H9 (cell line): ENCODE results near the gene MPV17L2. TPM values are rescaled to one million over a fixed set of nuclear protein-coding genes. Genes with fewer than 3 reads are reported as not detected.

ENCODE experiments used
- DNase-seq: peaks from one replicate; pipeline ENCODE4 v3.0.0-alpha.2; 2017
- H2AFZ ChIP-seq: one replicate; pipeline ENCODE4 v1.6.1; 2013; ENCODE audit warnings: mild to moderate bottlenecking, low read length, control low read depth, moderate library complexity
- H2AK5ac ChIP-seq: 2 replicates; pipeline ENCODE4 v1.6.1; 2013; ENCODE audit warnings: low read length, control low read depth, mixed read lengths; ENCODE audit not compliant: insufficient read length
- H2BK120ac ChIP-seq: one replicate; pipeline ENCODE4 v1.6.1; 2013; ENCODE audit warnings: low read depth, mild to moderate bottlenecking, low read length, control low read depth, inconsistent platforms; ENCODE audit not compliant: poor library complexity, severe bottlenecking
- H2BK12ac ChIP-seq: 2 replicates; pipeline ENCODE4 v1.6.1; 2013; ENCODE audit warnings: low read length, control low read depth, mixed read lengths, low read depth; ENCODE audit not compliant: insufficient read length
- H2BK15ac ChIP-seq: 2 replicates; pipeline ENCODE4 v1.6.1; 2013; ENCODE audit warnings: low read depth, low read length, control low read depth
- H2BK20ac ChIP-seq: one replicate; pipeline ENCODE4 v1.6.1; 2013; ENCODE audit warnings: low read depth, mild to moderate bottlenecking, low read length, control low read depth, inconsistent platforms; ENCODE audit not compliant: poor library complexity, severe bottlenecking
- H2BK5ac ChIP-seq: 2 replicates; pipeline ENCODE4 v1.6.1; 2013; ENCODE audit warnings: low read length, control low read depth, mixed read lengths; ENCODE audit not compliant: insufficient read length
- H3K14ac ChIP-seq: 2 replicates; pipeline ENCODE4 v1.6.1; 2013; ENCODE audit warnings: low read length, control low read depth; ENCODE audit not compliant: insufficient read depth
- H3K18ac ChIP-seq: 2 replicates; pipeline ENCODE4 v1.6.1; 2013; ENCODE audit warnings: low read depth, mild to moderate bottlenecking, mixed read lengths, low read length, control low read depth; ENCODE audit not compliant: insufficient read length
- H3K23ac ChIP-seq: 2 replicates; pipeline ENCODE4 v1.6.1; 2013; ENCODE audit warnings: low read length, control low read depth, mixed read lengths, low read depth; ENCODE audit not compliant: insufficient read length
- H3K23me2 ChIP-seq: 2 replicates; pipeline ENCODE4 v1.6.1; 2013; ENCODE audit warnings: low read depth, mild to moderate bottlenecking, mixed read lengths, low read length, control low read depth; ENCODE audit not compliant: insufficient read length, poor library complexity, severe bottlenecking
- H3K27ac ChIP-seq: 2 replicates; pipeline ENCODE4 v1.5.1; 2013; ENCODE audit warnings: low read length, control low read depth, mixed read lengths, low read depth; ENCODE audit not compliant: insufficient read length
- H3K27me3 ChIP-seq: 2 replicates; pipeline ENCODE4 v1.6.1; 2013; ENCODE audit warnings: low read length, control low read depth, inconsistent platforms; ENCODE audit not compliant: insufficient read depth
- H3K4ac ChIP-seq: 2 replicates; pipeline ENCODE4 v1.6.1; 2013; ENCODE audit warnings: low read depth, mild to moderate bottlenecking, control low read depth, inconsistent platforms, low read length, moderate library complexity
- H3K4me1 ChIP-seq: 2 replicates; pipeline ENCODE4 v1.6.1; 2013; ENCODE audit warnings: low read length, control low read depth, inconsistent platforms; ENCODE audit not compliant: insufficient read depth
- H3K4me2 ChIP-seq: 2 replicates; pipeline ENCODE4 v1.6.1; 2013; ENCODE audit warnings: low read length, control low read depth, mixed read lengths; ENCODE audit not compliant: insufficient read length, insufficient read depth
- H3K56ac ChIP-seq: 2 replicates; pipeline ENCODE4 v1.6.1; 2013; ENCODE audit warnings: low read depth, mild to moderate bottlenecking, mixed read lengths, low read length, control low read depth; ENCODE audit not compliant: insufficient read length
- H3K79me1 ChIP-seq: 2 replicates; pipeline ENCODE4 v1.6.1; 2013; ENCODE audit warnings: low read depth, mild to moderate bottlenecking, moderate library complexity, low read length, control low read depth, inconsistent platforms; ENCODE audit not compliant: insufficient read depth, poor library complexity, severe bottlenecking
- H3K79me2 ChIP-seq: 2 replicates; pipeline ENCODE4 v1.6.1; 2013; ENCODE audit warnings: low read length, control low read depth, inconsistent platforms; ENCODE audit not compliant: insufficient read depth
- H3K9ac ChIP-seq: 2 replicates; pipeline ENCODE4 v1.6.1; 2013; ENCODE audit warnings: low read length, control low read depth, mixed read lengths; ENCODE audit not compliant: insufficient read length; ENCODE audit errors: extremely low read depth
- H3K9me3 ChIP-seq: one replicate; pipeline ENCODE4 v1.6.1; 2013; ENCODE audit warnings: low read depth, low read length, inconsistent platforms; ENCODE audit not compliant: control insufficient read depth
- H3T11ph ChIP-seq: one replicate; pipeline ENCODE4 v1.6.1; 2013; ENCODE audit warnings: mild to moderate bottlenecking, low read length, control low read depth, inconsistent platforms
- H4K20me1 ChIP-seq: one replicate; pipeline ENCODE4 v1.6.1; 2013; ENCODE audit not compliant: control insufficient read depth, insufficient read length, insufficient read depth
- H4K5ac ChIP-seq: 2 replicates; pipeline ENCODE4 v1.6.1; 2013; ENCODE audit warnings: low read depth, mild to moderate bottlenecking, mixed read lengths, low read length, control low read depth; ENCODE audit not compliant: insufficient read length
- H4K8ac ChIP-seq: replicated peaks from 2 replicates; pipeline ENCODE4 v1.6.1; 2013; ENCODE audit warnings: low read length, control low read depth, mixed read lengths, low read depth; ENCODE audit not compliant: insufficient read length
- H4K91ac ChIP-seq: 2 replicates; pipeline ENCODE4 v1.6.1; 2013; ENCODE audit warnings: low read depth, mild to moderate bottlenecking, moderate library complexity, mixed read lengths, low read length, control low read depth; ENCODE audit not compliant: insufficient read length
- H3K27ac Mint-ChIP-seq, 3 experiments: 2 replicates in 2 of 3; 3 replicates in 1 of 3; pipeline ENCODE4 v1.8.0; 2020 to 2021; ENCODE audit warnings: mixed read lengths in 3 of 3, mild to moderate bottlenecking in 1 of 3, moderate library complexity in 1 of 3
- H3K27me3 Mint-ChIP-seq: 2 replicates; pipeline ENCODE4 v1.8.0; 2021; ENCODE audit warnings: low read depth, mild to moderate bottlenecking, moderate library complexity, mixed read lengths
- H3K36me3 Mint-ChIP-seq, 3 experiments: 2 replicates in 2 of 3; 3 replicates in 1 of 3; pipeline ENCODE4 v1.8.0; 2020 to 2021; ENCODE audit warnings: low read depth in 3 of 3, mixed read lengths in 3 of 3; ENCODE audit not compliant: insufficient read depth in 1 of 3
- H3K4me1 Mint-ChIP-seq, 2 experiments: 2 replicates each; pipeline ENCODE4 v1.8.0; 2020; ENCODE audit warnings: mixed read lengths in 2 of 2
- H3K4me3 Mint-ChIP-seq, 2 experiments: 2 replicates in 1 of 2; 3 replicates in 1 of 2; pipeline ENCODE4 v1.8.0; 2020 to 2021; ENCODE audit warnings: mild to moderate bottlenecking in 2 of 2, mixed read lengths in 2 of 2, moderate library complexity in 1 of 2
- H3K9me3 Mint-ChIP-seq, 2 experiments: 2 replicates in 1 of 2; 3 replicates in 1 of 2; pipeline ENCODE4 v1.8.0; 2020; ENCODE audit warnings: mild to moderate bottlenecking in 2 of 2, mixed read lengths in 2 of 2, moderate library complexity in 1 of 2
- CTCF ChIP-seq: fragments of 200-600 bp; sonication (generic); conservative IDR thresholded peaks from 3 replicates; pipeline ENCODE4 v1.8.0; 2021; ENCODE audit warnings: antibody characterized with exemption, mild to moderate bottlenecking
- WGBS: extraction: QIAGEN DNeasy Blood & Tissue Kit; methylation state at CpG from one replicate; pipeline ENCODE4 v1.1.7; 2013; ENCODE audit warnings: missing lambda C conversion rate, low lambda C conversion rate, mixed read lengths; ENCODE audit not compliant: insufficient read length; ENCODE audit errors: extremely low coverage; 5-methylcytosine and 5-hydroxymethylcytosine counted together
- total RNA-seq: library from RNA; stranded (reverse); gene quantifications from 2 replicates; pipeline ENCODE4 v1.2.1, GENCODE V29; 2021

MPV17L2 gene
- total RNA-seq, 1 experiment from 2014 or later, result 26.4 TPM

DNA sequence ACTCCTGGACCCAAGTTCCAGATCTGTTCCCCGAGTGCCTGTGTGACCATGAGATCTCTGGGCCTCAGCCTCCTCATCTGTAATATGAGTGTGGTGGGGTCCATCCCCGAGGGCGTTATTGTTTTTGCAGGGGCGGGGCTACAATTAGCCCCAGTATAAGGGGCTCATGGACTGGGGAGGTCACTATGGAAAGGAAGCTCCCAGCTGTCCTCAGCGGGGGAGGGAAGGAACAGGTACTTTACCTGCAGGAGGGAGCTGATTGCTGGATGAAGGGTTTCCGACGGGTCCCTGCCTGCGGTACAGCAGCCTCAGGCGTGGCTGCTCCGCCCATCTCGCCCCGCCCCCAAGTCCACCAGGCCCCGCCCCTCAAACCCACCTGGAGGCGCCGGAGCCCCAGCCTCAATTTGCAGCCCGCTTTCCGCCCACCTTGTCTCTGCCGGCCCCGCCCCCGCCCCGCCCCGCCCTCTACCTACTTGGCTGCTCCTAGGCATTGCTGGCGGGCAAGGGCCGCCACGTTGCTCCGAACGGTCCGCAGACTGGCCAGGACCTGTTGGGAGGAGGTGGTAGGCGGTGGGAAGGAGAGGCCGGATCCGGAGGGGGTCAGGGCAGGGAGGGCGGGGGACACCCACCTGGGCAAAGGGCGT, 27.7 kb downstream of the MPV17L2 start:
- H3K27me3 Mint-ChIP-seq, result peaks cover 15% of the 10 kb centered on the region
- no peaks in the 10 kb centered on the region for H3K79me2 ChIP-seq
- H3K23me2 ChIP-seq, result peaks cover 4% of the 10 kb centered on the region
- no peaks in the 10 kb centered on the region for H3K9me3 ChIP-seq
- H3K4me1 Mint-ChIP-seq, result peaks cover 26 to 34% of the 10 kb centered on the region in 2 experiments
- H4K91ac ChIP-seq, result no peak overlapping the region
- no peak overlapping the region for H3K56ac ChIP-seq
- H3K23ac ChIP-seq, result no peak overlapping the region
- H3K14ac ChIP-seq, result no peak overlapping the region
- TF ChIP-seq CTCF, result no peak
- H3K9me3 Mint-ChIP-seq, result peaks cover 0 to under 1% of the 10 kb centered on the region in 2 experiments; a peak in 1 of 5 replicates
- no peaks in the 10 kb centered on the region; the same call in 1 of the 2 replicates for H3K4me1 ChIP-seq
- H3K27ac Mint-ChIP-seq, result no peak overlapping the region
- peak overlapping the region; percentile 47 to 63 for H3K4me3 Mint-ChIP-seq
- no peak overlapping the region for H4K5ac ChIP-seq
- H2BK5ac ChIP-seq, result no peak overlapping the region
- no peak overlapping the region for H3K4ac ChIP-seq
- no peak overlapping the region for H2BK120ac ChIP-seq
- no peak overlapping the region for H2AK5ac ChIP-seq
- no peak overlapping the region for H3K18ac ChIP-seq
- WGBS, result no CpG with 5 or more reads among the region's 33 CpGs
- H3K36me3 Mint-ChIP-seq, result no peaks in the 10 kb centered on the region; a peak in 1 of 7 replicates
- DNase-seq, result peak; percentile 98
- H2AFZ ChIP-seq, result no peak overlapping the region
- H2BK15ac ChIP-seq, result no peak overlapping the region
- peak overlapping the region; percentile 13 for H3K4me2 ChIP-seq
- H2BK12ac ChIP-seq, result no peak overlapping the region
- H3K27me3 ChIP-seq, result peaks cover 2% of the 10 kb centered on the region; the same call in 1 of the 2 replicates
- H3K9ac ChIP-seq, result no peak overlapping the region
- H4K8ac ChIP-seq, result no peak overlapping the region
- no peak overlapping the region for H3T11ph ChIP-seq
- no peak overlapping the region for H3K27ac ChIP-seq
- no peaks in the 10 kb centered on the region for H4K20me1 ChIP-seq
- H2BK20ac ChIP-seq, result no peak overlapping the region
- H3K79me1 ChIP-seq, result no peaks in the 10 kb centered on the region
